GM18519 (cell line): ENCODE results near the gene RRP9.
"Not testable (repeated sequence)": the region's sequence is repeated elsewhere in the genome, so short reads cannot be mapped to it uniquely, and the experiment has no call there.

Experiments used
- ATAC-seq: cut with Tn5 transposase; IDR thresholded peaks from one replicate; pipeline ENCODE4 v1.9.1; 2021; ENCODE audit warnings: mild to moderate bottlenecking, moderate library complexity; ENCODE audit not compliant: unreplicated experiment, low FRiP score

RRP9 gene

GRCh38 chr3:51941798-51942602 lies at the start of gene RRP9, which contains the start of gene PARP3:
Gene RRP9, minus strand, starts transcription at chr3:51941904. Its CDS starts 37 bp downstream, at chr3:51941867.
Gene PARP3, plus strand, starts transcription at chr3:51942363. Its CDS starts 993 bp downstream, at chr3:51943356.
- ATAC-seq: peak; percentile 86

DNA sequence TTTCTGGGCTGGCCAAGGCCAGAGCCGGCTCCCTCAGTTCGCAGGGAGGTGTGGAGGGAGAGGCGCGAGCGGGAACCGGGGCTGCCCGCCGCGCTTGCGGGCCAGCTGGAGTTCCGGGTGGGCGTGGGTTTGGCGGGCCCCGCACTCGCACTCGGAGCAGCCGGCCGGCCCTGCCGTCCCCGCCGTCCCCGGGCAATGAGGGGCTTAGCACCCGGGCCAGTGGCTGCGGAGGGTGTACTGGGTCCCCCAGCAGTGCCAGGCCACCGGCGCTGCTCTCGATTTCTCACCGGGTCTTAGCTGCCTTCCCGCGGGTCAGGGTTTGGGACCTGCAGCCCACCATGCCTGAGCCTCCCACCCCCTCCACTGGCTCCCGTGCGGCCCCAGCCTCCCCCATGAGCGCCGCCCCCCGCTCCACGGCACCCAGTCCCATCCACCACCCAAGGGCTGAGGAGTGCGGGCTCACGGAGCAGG lies 48.8 kb upstream of the RRP9 start:
- not testable (repeated sequence) for ATAC-seq

- no peak for ATAC-seq
Measured at GRCh38 chr3:51988286-51989146, 46.8 kb upstream of the RRP9 start.

- no peak for ATAC-seq
Measured at GRCh38 chr3:51987568-51987967, 45.9 kb upstream of the RRP9 start.

DNA sequence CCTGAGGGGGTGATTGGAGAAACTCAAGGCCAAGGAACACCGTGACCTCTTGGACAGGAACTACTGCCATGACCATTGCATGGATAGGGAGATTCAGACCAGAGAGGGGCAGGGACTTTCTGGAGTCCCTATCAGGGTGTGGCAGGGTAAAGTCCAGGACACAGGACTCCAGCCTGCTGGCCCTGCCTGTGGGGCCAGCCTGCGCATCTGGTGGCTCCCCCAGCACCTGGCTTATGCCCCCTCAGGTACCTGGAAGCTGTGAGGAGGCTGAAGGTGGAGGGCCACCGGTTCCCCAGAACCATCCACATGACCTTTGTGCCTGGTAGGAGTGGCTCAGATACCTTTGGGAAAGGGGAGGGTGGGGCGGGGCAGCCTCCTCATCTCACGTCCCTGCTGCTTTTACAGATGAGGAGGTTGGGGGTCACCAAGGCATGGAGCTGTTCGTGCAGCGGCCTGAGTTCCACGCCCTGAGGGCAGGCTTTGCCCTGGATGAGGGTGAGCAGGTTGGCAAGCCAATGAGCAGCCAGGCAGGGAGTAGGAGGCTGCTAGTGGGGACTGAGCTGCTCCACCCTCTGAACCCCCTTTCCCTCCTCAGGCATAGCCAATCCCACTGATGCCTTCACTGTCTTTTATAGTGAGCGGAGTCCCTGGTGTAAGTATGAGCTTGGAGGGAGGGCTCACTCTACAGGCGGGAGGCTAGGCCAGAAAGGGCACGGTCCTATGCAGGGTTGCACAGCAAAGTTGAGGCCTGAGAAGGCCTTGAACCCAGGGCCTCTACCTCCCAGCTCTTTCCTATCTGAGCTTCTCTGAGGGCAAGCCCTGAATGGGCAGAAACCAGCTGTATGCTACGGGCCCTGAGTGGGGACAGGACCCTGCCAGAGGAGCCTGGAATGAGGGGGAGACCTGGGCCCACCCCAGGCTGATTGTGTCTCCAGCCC lies 44.6 kb upstream of the RRP9 start:
- no peak for ATAC-seq

DNA sequence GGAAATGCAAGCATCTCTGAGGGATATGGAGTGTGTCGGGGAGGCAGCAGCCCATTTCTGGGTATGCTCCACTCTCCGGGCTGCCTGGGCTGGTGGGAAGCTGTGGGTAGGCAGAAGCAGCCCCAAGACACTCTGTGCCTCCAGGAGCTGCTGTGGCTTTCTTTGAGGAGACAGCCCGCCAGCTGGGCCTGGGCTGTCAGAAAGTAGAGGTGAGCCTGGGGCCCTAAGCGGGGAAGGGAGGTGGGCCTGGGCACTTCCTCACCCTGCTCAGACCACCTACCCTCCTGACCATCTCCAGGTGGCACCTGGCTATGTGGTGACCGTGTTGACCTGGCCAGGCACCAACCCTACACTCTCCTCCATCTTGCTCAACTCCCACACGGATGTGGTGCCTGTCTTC lies 43.4 kb upstream of the RRP9 start:
- no peak for ATAC-seq

GRCh38 chr3:51984269-51984647 lies 42.6 kb upstream of the RRP9 start:
- no peak for ATAC-seq

- no peak for ATAC-seq
Measured at GRCh38 chr3:51983578-51984268, 42.0 kb upstream of the RRP9 start.

GRCh38 chr3:51982838-51983577 lies 41.3 kb upstream of the RRP9 start, which contains the start of gene ACY1:
Gene ACY1, plus strand, starts transcription at chr3:51983535. Its CDS starts 530 bp downstream, at chr3:51984065.
- ATAC-seq: peak; percentile 57

DNA sequence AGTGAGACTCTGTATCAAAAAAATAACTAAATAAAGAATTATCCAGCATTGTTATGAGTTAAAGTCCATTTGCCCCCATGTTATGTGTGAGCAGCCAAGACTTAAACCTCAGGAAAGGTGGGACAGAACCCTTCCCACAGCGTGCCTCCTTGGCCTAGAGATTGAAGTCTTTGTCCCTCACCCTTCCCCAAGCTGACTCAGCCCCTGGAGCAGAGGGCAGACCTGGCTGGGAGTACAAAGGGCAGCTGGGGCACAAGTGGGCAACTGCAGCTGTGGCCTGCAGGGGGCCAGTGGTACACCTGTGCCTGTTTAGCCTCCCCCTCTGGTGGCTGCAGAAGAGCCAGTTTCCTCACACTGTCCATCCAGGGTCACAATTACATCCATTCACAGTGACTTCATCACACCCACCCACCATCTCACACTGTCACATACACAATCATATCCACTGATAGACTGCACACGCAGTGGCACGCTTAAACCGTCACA lies 40.7 kb upstream of the RRP9 start:
- peak; percentile 20 for ATAC-seq

DNA sequence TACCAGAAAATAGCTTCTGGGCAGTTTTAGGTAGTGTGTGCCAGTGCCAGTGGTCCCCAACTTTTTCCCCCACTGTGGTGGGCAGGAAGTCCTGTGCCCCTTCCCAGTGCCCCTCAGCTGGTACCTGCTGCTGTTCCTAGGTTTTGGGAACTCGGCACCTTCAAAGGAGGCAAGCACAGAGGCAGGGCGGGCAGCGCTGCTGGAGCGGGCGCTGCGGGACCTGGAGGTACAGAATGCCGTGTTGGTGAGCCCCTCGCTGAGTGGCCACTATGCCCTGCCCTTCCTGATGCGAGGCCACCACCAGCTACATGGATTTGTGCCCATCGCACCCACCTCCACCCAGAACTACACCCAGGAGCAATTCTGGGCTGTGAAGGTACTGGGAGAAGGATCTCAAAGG lies 38.5 kb upstream of the RRP9 start:
- ATAC-seq: no peak

DNA sequence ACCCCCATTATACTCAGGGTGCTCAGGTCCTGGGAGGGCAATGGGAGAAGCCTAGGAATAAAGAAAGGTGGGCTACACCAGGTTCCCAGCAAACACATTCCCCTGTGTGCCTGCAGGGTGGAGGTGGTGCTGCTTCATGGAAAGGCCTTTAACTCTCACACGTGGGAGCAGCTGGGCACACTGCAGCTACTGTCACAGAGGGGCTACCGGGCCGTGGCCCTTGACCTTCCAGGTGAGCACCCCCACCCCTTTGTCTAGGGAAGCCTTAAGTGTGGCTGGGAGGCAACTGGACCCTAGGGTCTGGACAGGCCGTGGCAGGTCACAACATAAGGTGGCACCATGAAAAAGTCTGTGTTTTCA lies 36.4 kb upstream of the RRP9 start:
- ATAC-seq: no peak

DNA sequence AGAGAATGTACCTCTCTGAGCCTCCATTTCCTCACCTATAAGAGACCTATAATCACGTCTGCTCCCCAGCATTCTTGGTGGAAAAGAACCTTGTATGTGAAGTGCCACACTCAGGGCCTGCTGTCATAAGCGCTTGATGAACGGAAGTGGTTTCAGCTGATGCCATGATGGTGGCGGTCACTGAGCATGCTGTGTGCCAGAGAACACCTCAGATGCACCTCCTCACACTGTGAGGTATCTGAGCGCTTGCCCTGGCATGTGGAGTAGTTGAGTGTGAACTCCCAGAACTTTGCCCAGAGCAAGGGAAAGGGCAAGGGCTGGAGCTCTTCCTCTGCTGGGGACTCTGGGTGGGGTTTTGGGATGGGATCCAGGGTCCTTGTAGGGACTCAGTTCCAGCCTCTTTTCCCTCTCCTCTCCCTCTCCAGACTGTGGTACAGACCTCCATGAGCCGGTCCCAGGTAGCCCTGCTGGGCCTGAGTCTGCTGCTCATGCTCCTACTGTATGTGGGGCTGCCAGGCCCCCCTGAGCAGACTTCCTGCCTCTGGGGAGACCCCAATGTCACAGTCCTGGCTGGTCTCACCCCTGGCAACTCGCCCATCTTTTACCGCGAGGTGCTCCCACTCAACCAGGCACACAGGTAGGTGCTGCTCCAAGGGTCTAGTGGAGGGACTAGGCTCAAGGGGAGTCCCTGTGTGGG lies 35.9 kb upstream of the RRP9 start:
- no peak for ATAC-seq

GRCh38 chr3:51975852-51976549 lies 34.3 kb upstream of the RRP9 start:
- ATAC-seq: no peak

DNA sequence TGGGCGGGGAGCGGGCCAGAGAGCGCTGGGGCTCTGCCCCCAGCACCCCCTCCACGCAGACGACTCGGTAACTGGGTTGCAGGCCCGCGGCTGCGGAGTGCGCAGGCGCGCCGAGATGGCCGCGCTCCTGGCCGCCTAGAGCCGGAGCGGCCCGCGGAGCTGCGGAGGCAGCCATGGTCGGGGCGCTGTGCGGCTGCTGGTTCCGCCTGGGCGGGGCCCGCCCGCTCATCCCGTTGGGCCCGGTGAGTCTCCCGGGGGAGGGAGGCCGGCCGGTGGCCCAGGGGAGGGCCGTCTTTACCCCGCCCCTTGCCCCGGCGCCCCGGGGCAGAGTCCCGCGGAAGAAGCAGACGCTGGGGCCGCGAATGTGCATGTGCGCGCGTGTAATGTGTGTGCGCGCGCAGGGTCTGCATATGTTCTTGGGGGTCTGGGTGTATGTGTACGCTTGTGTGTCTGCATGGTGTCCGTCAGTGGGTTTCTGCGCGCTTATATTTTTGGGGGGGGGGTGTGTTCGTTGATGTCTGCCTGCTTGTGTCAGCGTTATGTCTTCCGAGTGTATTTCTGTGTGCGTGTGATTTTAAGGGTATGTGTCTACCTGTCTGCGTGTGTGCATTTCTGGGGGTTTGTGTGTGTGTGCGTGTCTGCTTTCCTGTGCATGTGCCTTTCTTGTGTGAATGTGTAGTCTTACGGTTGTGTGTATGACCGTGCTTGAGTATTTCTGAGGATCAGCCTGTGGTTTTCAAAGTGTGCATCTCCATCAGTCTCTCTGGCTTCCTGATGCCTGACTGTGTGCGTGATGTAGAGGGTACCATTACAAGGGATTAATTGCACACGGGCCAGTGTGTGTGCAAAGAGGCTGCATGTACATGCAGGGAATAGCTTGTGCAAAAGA lies 33.5 kb upstream of the RRP9 start, which contains the start of gene ABHD14A:
Gene ABHD14A (plus strand): TSS at position 102 of the 889 bp plus-strand sequence. CDS start 72 bp downstream, at position 174.
- ATAC-seq: no peak

DNA sequence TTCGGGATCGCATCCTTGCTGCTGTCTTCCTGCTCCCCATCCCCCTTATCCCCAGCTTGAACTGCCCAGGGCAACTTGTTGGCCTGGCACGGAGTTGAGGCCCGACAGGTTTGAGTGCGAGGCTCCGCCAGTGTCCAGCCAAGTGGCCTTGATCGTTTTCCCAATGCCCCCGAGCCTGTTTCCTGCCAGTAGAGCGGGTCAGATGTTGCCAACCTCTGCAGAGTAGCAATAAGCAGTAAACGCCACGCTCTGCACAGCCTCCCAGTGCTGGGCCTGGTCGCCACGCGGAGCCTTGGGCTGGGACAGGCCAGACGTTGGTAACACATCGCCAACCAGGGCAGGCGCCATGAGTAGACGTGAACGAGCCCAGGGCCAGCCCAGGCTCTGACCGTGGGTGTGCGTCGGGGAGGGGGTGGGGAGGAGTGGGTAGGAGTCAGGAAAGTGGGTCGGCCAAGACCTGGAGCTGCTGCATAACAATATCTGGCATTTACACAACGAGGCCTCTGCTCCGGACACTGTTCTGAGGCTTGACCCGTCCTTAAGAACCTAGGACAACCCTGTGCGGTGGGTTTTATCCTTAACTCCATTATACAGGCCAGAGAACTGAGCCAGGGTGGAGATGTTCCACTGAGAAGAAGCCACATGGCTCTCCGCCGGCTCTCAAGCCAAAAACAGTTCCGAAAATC lies 32.7 kb upstream of the RRP9 start:
- ATAC-seq: no peak
